GM12873 (cell line): ENCODE results near the gene CCDC122.

ENCODE experiments used
- CTCF ChIP-seq: IDR thresholded peaks from 2 replicates; pipeline ENCODE4 v1.5.1; 2012; ENCODE audit warnings: low read depth, mild to moderate bottlenecking, moderate library complexity, low read length, control low read depth; ENCODE audit not compliant: insufficient read depth; ENCODE audit errors: missing control alignments

CCDC122 gene

GRCh38 chr13:43802511-43802910, 77.0 kb downstream of the CCDC122 start:
- no peak for TF ChIP-seq CTCF

GRCh38 chr13:43800828-43801227, 78.7 kb downstream of the CCDC122 start:
- TF ChIP-seq CTCF: no peak

- no peak for TF ChIP-seq CTCF
These were observed 80.3 kb downstream of the CCDC122 start for GRCh38 chr13:43799191-43799590.

GRCh38 chr13:43797869-43798268, 81.7 kb downstream of the CCDC122 start:
- no peak for TF ChIP-seq CTCF

- no peak for TF ChIP-seq CTCF
These were observed 82.4 kb downstream of the CCDC122 start for GRCh38 chr13:43797159-43797558.

- TF ChIP-seq CTCF: no peak
These were observed 85.1 kb downstream of the CCDC122 start for GRCh38 chr13:43794416-43794815.

- TF ChIP-seq CTCF: no peak
These were observed 87.3 kb downstream of the CCDC122 start for GRCh38 chr13:43792076-43792881.
